ENCODE measurements around the gene SSH3.

The SSH3 gene

DNA sequence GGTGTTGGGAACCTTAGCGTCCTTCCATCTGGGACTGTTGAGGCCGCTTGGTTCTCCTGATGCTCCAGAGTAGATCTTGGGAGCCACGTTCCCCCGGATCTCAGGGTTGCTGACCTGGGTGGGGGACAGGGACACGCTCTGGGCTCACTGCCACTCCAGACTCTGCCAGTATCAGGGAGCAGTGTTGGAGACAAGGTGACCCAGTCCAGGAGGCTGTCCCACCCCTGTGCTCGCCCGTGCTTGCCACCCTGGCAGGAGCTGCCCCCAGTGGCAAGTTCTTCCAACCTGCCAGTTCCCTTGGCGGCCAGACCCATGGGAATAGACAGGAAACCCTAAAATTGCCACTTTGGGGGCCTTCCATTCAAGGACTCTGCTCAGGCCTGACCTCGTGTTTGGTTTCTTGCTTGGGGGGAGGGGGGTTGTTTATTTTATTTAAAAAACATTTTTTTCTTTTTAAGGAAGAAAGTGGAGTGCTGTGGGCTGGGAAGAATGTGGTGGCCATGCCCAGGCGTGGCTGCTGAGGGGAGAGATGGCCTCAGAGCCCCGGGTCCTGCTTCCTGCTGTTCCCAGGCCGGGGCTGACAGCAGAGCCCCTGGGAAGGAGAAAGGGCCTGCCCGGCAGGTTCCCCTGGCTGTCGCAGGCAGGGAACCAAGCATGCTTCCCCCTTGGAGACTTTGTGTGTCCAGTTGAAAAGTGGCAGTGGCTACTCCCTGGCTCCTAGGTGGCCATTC lies 29.9 kb upstream of the SSH3 start:
- no peak for TF ChIP-seq EGR1 (IDR thresholded peaks at IDR 0.05)
- TF ChIP-seq, protein P1, sequence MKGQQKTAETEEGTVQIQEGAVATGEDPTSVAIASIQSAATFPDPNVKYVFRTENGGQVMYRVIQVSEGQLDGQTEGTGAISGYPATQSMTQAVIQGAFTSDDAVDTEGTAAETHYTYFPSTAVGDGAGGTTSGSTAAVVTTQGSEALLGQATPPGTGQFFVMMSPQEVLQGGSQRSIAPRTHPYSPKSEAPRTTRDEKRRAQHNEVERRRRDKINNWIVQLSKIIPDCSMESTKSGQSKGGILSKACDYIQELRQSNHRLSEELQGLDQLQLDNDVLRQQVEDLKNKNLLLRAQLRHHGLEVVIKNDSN (IDR thresholded peaks at IDR 0.05), result no peak
- TF ChIP-seq EP300 (IDR thresholded peaks at IDR 0.05; ENCODE audit: borderline replicate concordance), result no peak
- TF ChIP-seq FOXM1 (IDR thresholded peaks at IDR 0.05; ENCODE audit: borderline replicate concordance, low read depth), result no peak
- no peak for TF ChIP-seq YY1 (IDR thresholded peaks at IDR 0.05; ENCODE audit: low read depth)
- TF ChIP-seq, protein P2, sequence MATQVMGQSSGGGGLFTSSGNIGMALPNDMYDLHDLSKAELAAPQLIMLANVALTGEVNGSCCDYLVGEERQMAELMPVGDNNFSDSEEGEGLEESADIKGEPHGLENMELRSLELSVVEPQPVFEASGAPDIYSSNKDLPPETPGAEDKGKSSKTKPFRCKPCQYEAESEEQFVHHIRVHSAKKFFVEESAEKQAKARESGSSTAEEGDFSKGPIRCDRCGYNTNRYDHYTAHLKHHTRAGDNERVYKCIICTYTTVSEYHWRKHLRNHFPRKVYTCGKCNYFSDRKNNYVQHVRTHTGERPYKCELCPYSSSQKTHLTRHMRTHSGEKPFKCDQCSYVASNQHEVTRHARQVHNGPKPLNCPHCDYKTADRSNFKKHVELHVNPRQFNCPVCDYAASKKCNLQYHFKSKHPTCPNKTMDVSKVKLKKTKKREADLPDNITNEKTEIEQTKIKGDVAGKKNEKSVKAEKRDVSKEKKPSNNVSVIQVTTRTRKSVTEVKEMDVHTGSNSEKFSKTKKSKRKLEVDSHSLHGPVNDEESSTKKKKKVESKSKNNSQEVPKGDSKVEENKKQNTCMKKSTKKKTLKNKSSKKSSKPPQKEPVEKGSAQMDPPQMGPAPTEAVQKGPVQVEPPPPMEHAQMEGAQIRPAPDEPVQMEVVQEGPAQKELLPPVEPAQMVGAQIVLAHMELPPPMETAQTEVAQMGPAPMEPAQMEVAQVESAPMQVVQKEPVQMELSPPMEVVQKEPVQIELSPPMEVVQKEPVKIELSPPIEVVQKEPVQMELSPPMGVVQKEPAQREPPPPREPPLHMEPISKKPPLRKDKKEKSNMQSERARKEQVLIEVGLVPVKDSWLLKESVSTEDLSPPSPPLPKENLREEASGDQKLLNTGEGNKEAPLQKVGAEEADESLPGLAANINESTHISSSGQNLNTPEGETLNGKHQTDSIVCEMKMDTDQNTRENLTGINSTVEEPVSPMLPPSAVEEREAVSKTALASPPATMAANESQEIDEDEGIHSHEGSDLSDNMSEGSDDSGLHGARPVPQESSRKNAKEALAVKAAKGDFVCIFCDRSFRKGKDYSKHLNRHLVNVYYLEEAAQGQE (IDR thresholded peaks at IDR 0.05; ENCODE audit: low read depth), result no peak
- TF ChIP-seq, protein P3, sequence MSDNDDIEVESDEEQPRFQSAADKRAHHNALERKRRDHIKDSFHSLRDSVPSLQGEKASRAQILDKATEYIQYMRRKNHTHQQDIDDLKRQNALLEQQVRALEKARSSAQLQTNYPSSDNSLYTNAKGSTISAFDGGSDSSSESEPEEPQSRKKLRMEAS (IDR thresholded peaks at IDR 0.05), result no peak
- no peak for TF ChIP-seq CREB1 (IDR thresholded peaks at IDR 0.05; ENCODE audit: low read depth)
- TF ChIP-seq NFIC (IDR thresholded peaks at IDR 0.05), result no peak
- no peak for TF ChIP-seq RAD21 (IDR thresholded peaks at IDR 0.05; ENCODE audit: low read depth)
- no peak for TF ChIP-seq ZBTB7A (IDR thresholded peaks at IDR 0.05; ENCODE audit: low read depth)
- TF ChIP-seq TEAD4 (IDR thresholded peaks at IDR 0.05), result no peak
- no peak for TF ChIP-seq CEBPB (IDR thresholded peaks at IDR 0.05)
- no peak for TF ChIP-seq TCF12 (IDR thresholded peaks at IDR 0.05; ENCODE audit: low read depth)

DNA sequence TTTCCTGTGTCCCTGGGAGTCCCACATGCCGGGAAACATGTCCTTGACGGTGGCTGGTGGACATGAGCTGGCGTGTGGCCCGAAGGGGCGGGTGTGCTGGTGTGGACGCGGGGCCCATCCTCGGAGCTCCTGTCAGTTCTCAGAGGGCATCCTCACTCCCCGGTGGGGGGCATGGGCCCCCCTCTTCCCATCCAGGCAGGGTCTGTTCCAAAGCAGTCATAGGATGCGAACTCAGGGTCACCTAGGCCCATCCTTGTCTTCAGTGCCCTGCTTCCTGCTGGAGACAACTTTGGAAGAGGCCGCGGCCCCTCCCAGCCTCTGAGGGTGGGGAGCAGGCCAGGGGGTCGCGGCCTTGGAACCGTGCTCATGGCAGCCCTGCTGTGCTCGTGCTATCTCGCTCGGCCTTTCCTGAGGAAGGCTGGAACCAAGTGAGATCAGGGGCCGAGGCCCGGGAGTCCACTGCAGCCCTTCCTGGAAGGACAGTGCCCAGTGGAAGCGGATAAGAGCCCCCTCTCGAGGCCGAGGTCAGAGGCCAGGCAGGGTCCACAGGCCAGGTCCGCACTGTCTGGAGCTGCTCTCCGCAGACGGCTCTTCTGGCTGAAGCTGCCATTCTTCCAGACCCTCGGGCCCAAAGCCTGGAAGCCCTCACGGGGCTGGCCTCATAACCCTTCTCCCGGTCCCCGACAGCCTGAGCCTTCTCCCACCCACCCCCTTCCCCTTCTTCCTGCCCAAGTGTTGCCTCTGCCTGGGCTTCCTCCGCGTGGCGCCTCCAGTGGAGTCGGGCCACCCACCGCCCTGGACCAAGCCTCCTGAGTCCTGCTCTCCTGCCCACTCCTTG lies 28.3 kb upstream of the SSH3 start:
- TF ChIP-seq TAF1 (IDR thresholded peaks at IDR 0.05; ENCODE audit: low read depth) (no peak), NFIC (IDR thresholded peaks at IDR 0.05) (no peak), EGR1 (IDR thresholded peaks at IDR 0.05) (no peak), RAD21 (IDR thresholded peaks at IDR 0.05; ENCODE audit: low read depth) (no peak), YY1 (IDR thresholded peaks at IDR 0.05; ENCODE audit: low read depth) (no peak), TEAD4 (IDR thresholded peaks at IDR 0.05) (no peak), CREB1 (IDR thresholded peaks at IDR 0.05; ENCODE audit: low read depth) (no peak), TCF12 (IDR thresholded peaks at IDR 0.05; ENCODE audit: low read depth) (no peak), FOXM1 (IDR thresholded peaks at IDR 0.05; ENCODE audit: borderline replicate concordance, low read depth) (no peak), ZBTB7A (IDR thresholded peaks at IDR 0.05; ENCODE audit: low read depth) (no peak)
- TF ChIP-seq, protein P3 (IDR thresholded peaks at IDR 0.05), result no peak
- TF ChIP-seq, protein P2 (IDR thresholded peaks at IDR 0.05; ENCODE audit: low read depth), result no peak

DNA sequence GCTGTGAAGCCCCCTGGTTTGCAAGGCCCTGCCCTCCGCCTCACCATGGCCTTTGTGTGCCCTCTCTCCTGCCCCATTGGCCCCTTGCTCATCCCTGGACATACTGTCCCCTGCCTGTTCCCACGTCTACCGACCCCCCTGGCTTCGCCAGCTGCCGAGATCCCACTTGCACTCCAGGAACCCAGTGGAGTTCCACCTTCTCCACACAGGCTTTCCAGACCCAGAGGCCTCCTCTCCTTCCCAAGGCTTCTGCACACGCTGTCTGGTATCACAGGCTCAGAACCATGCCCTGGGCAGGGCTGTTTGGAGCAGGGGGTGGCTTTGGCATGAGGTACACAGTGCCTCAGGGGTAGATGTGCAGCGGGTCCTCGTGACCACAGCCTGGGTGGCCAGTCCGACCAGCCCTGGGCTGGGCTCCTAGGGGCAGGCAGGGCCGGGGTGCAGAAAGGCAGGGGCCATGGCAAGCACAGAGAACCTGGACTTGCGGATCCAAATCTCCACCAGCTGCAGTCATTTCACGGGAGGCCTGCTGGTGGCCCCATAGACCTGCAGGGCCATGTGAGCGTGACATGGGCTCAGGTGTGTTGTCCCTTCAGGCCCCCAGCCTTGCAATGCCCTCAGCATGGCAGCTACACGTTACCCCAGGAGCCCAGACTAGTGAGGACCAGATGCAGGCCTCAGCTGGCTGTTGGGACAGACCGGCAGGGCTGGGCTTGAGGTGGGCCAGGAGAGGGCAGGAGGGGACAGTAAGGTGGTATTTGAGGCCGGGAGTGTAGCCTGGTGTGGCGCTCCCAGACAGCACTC lies 27.5 kb upstream of the SSH3 start:
- TF ChIP-seq NFIC (IDR thresholded peaks at IDR 0.05), result no peak
- no peak for TF ChIP-seq CEBPB (IDR thresholded peaks at IDR 0.05)
- no peak for TF ChIP-seq TCF12 (IDR thresholded peaks at IDR 0.05; ENCODE audit: low read depth)
- no peak for TF ChIP-seq EGR1 (IDR thresholded peaks at IDR 0.05)
- no peak for TF ChIP-seq ZBTB7A (IDR thresholded peaks at IDR 0.05; ENCODE audit: low read depth)
- TF ChIP-seq, protein P1 (IDR thresholded peaks at IDR 0.05), result no peak
- TF ChIP-seq, protein P2 (IDR thresholded peaks at IDR 0.05; ENCODE audit: low read depth), result no peak
- no peak for TF ChIP-seq TEAD4 (IDR thresholded peaks at IDR 0.05)
- TF ChIP-seq EP300 (IDR thresholded peaks at IDR 0.05; ENCODE audit: borderline replicate concordance), result no peak
- TF ChIP-seq CREB1 (IDR thresholded peaks at IDR 0.05; ENCODE audit: low read depth), result no peak
- TF ChIP-seq FOXM1 (IDR thresholded peaks at IDR 0.05; ENCODE audit: borderline replicate concordance, low read depth), result no peak
- TF ChIP-seq RAD21 (IDR thresholded peaks at IDR 0.05; ENCODE audit: low read depth), result no peak
- TF ChIP-seq, protein P3 (IDR thresholded peaks at IDR 0.05), result no peak
- TF ChIP-seq TAF1 (IDR thresholded peaks at IDR 0.05; ENCODE audit: low read depth), result no peak
- TF ChIP-seq YY1 (IDR thresholded peaks at IDR 0.05; ENCODE audit: low read depth), result no peak
